HG03571 (cell line): ENCODE measurements around the gene MSTO1.
"Not testable (repeated sequence)": the region's sequence is repeated elsewhere in the genome, so short reads cannot be mapped to it uniquely, and the experiment has no call there.

Source experiments
- ATAC-seq: cut with Tn5 transposase; IDR thresholded peaks from one replicate; pipeline ENCODE4 v1.9.1; 2021; ENCODE audit not compliant: unreplicated experiment

Gene MSTO1

DNA sequence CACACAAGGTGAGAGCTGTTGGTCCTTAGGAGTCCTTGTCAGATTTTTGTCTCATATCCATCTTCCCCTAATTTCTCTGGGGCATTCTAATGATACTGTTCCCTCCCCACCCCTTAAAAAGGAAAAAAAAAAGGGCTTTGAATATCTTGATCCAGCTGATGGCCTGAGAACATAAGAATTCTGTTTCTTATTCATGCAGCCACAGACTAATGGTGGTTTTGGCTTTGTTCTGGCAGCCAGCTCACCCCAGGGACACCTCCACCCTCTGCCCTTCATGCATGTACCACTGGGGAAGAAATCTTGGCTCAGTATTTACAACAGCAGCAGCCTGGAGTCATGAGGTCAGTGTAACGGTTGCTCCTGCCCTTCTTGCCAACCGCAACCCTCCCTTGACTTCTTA lies 3.2 kb downstream of the MSTO1 start:
- not testable (repeated sequence) for ATAC-seq

DNA sequence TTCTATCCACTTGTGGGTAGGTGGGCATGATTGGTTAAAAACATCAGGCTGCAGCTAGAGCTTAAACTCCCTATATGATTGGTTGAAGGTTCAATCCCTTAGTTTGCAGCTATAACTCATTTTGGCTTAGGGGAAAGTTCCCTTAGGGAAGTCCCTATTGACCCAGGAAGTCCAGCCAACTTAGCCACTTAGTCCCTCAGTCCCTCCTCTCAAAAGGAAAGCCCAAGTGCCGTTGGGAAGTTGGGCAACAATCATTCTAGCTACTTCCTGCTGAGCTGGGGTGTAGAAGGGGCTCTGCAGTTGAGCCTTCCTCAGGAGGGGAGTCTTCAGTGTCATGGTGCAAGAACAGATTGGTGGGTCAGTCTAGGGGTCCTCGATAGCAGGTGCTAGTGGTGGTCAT lies 12.2 kb downstream of the MSTO1 start:
- no peak for ATAC-seq

- ATAC-seq = no peak
Measured at GRCh38 chr1:155623357-155623756, 13.3 kb downstream of the MSTO1 start.

DNA sequence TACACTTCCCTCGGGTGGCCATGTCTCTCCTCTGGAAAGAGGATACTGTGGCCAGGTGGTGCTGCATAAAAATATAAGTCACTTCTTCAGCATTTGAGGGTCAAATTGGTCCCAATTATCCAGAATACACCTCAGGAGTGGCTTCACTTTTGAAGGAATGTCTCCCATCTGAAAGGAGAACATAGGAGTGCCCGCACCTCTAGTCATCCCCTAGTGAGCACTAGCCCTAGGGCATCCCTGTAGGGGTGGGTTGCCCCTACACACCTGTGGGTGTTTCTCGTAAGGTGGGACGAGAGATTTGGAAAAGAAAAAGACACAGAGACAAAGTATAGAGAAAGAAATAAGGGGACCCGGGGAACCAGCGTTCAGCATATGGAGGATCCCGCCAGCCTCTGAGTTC lies 16.4 kb downstream of the MSTO1 start:
- not testable (repeated sequence) for ATAC-seq

GRCh38 chr1:155636397-155637153 lies 26.6 kb downstream of the MSTO1 start:
- no peak for ATAC-seq

GRCh38 chr1:155640367-155640766 lies 30.3 kb downstream of the MSTO1 start:
- ATAC-seq = no peak

DNA sequence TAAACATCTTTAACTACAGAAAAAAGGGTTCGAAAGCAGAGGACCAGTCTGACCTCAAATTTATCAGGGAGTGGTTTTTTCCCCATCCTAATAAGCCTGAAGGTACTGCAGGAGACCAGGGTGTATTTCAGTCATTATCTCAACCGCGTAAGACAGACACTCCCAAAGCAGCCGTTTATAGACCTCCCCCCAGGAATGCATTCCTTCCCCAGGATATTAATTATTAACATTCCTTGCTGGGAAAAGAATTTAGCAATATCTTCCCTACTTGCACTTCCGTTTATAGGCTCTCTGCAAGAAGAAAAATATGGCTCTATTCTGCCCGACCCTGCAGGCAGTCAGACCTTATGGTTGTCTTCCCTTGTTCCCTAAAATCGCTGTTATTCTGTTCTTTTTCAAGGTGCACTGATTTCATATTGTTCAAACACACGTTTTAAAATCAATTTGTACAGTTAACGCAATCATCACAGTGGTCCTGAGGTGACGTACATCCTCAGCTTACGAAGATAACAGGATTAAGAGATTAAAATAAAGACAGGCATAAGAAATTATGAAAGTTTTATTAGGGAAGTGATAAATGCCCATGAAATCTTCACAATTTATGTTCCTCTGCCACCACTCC lies 32.7 kb downstream of the MSTO1 start:
- ATAC-seq = not testable (repeated sequence)

DNA sequence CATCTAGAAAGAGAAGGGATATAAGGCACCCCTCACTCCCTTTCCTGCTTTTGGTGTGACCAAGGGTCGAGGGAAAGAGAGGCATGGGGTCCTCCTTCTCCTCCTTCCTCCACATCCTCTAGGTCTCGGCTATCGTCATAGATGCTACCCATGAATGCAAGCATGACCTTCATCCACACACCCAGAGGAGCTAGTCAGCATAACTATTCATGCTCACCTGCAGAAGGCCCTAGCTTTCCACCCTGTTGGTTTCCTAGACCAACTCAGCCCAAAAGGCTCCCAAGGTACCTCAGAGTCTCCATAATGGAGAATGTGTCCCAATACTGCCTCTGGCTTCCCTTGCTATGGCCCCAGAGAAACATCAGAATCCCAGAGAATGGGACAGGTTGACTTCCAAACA lies 33.2 kb downstream of the MSTO1 start:
- ATAC-seq = no peak

GRCh38 chr1:155645034-155645598 lies 35.1 kb downstream of the MSTO1 start:
- no peak for ATAC-seq

DNA sequence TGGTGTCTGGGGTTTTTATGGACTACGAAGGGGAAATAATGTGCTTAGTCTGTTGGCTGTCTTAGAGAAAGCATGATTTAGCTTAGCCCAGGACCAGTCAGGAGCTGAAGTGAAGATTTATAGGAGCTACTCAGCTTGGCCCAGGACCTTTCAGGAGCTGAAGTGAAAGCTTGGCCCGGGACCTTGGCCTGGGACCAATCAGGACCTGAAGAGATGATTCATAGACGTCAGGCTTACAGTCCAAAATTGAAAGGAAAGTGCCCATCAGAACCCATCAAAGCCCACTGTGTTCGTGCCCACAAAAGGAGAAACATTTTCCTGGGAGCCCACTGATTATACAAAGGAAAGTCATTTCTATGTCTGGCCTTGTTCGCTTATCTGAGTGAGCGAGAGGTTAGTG lies 35.6 kb downstream of the MSTO1 start:
- no peak for ATAC-seq

DNA sequence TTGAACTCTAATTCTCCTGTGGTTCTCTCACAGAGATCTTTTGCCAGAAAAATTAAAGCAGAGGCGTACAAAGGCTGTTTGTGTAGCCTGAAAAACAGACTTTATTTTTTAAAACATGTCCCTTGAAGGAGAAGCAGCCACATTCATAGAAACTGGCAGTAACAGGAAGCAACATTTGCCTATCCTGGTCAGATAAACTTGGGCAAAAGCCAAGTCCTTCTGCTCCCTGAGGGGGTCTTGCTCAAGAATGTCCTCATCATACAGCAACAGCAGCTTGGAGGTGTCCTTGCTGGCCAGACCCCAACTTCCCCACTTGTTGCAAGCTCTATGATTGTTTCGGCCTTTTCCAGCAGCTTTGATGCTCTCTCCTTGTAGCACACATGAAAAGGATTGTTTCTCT lies 36.3 kb downstream of the MSTO1 start:
- ATAC-seq = no peak

GRCh38 chr1:155648207-155649147 lies 38.5 kb downstream of the MSTO1 start:
- ATAC-seq = no peak

DNA sequence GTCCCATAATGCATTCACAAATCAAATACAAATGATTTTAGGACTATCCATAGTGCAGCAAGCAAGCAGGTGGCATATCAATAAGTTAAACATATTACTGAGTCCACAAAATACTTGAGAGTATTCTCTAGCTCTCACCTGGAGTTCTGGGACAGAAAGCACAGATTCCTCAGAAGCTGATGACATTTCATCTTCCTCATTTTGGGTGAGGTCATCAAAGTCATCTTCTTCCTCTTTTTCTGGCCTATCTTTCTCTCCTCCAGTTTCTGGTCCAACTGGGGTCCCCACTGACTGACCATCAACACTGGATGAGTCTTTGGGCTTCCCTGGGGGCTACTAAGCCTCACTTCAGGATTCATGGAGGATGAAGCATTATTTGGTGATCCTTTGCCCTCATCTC lies 39.7 kb downstream of the MSTO1 start:
- ATAC-seq = no peak

GRCh38 chr1:155650231-155650757 lies 40.3 kb downstream of the MSTO1 start:
- ATAC-seq = no peak

GRCh38 chr1:155651861-155652661 lies 42.0 kb downstream of the MSTO1 start:
- ATAC-seq = no peak

- ATAC-seq = no peak
Measured at GRCh38 chr1:155652951-155653350, 42.9 kb downstream of the MSTO1 start.

DNA sequence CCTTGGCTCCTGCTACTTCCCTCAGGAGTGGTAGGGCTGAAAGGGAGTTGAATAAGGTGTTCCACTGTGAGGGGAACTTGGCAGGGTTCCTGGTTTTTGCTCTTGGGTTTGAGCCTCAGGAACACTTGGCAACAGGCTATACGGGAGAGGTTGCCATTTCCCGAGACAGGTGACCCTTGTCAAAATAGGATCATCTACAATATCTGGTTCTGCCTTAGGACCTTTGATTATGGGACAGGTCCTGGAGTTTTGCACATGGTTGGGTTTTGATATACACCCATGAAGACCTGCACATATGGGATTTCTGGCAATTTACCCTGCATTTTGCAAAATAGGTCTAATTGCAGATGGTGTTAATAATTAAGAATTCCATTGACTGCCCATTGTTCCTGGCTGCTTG lies 47.4 kb downstream of the MSTO1 start:
- ATAC-seq = no peak

- ATAC-seq = not testable (repeated sequence)
Measured at GRCh38 chr1:155661239-155661638, 51.2 kb downstream of the MSTO1 start.
